Fibroblast of villous mesenchyme (primary cell): Measurements from ENCODE around the gene STAMBPL1. TPM values are rescaled to one million over a fixed set of nuclear protein-coding genes. Genes with fewer than 3 reads are reported as not detected.

ENCODE experiments used
- DNase-seq: peaks from one replicate; pipeline ENCODE4 v3.0.0-alpha.2; 2010; ENCODE audit warnings: low read depth
- H3K4me3 ChIP-seq: 2 replicates; pipeline ENCODE4 v1.5.1; 2011; ENCODE audit warnings: low read depth, mild to moderate bottlenecking, low read length
- total RNA-seq: library from RNA; depleted of rRNA; stranded (reverse); fragments of >200 nt; gene quantifications from 2 replicates; pipeline ENCODE4 v1.2.3, GENCODE V29; 2012
- TF ChIP-seq, protein P1 (sequence below): IDR thresholded peaks from 2 replicates; pipeline ENCODE4 v1.5.1; 2012; ENCODE audit warnings: low read depth, mild to moderate bottlenecking, low read length; ENCODE audit not compliant: insufficient read depth

The STAMBPL1 gene
- total RNA-seq, 1 donor, result 98.9 TPM

DNA sequence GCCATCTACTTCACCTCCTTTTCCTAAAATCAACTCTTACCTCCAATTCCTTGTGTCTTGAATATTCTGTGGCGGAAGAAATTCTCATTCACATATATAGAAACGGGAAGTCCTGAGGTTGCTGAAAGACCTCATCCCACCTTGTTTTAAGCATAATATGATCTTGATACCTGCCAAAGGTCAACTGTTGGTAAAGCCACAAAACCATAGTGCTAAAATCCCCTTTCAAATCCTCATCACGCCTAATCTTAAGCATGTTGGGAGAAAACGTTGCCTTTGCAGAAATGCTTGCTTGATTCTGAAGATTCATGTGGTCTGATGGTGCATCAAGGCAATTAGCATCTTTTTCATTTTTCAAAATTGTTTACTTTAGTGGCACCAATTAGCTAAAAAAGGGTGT, 36.9 kb upstream of the STAMBPL1 start:
- DNase-seq, result no peak
- TF ChIP-seq, protein P1, sequence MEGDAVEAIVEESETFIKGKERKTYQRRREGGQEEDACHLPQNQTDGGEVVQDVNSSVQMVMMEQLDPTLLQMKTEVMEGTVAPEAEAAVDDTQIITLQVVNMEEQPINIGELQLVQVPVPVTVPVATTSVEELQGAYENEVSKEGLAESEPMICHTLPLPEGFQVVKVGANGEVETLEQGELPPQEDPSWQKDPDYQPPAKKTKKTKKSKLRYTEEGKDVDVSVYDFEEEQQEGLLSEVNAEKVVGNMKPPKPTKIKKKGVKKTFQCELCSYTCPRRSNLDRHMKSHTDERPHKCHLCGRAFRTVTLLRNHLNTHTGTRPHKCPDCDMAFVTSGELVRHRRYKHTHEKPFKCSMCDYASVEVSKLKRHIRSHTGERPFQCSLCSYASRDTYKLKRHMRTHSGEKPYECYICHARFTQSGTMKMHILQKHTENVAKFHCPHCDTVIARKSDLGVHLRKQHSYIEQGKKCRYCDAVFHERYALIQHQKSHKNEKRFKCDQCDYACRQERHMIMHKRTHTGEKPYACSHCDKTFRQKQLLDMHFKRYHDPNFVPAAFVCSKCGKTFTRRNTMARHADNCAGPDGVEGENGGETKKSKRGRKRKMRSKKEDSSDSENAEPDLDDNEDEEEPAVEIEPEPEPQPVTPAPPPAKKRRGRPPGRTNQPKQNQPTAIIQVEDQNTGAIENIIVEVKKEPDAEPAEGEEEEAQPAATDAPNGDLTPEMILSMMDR, result no peak
- no peak overlapping the region for H3K4me3 ChIP-seq

GRCh38 chr10:88848499-88848898, 31.5 kb upstream of the STAMBPL1 start:
- peak; percentile 64 for DNase-seq
- TF ChIP-seq, protein P1, result no peak
- no peak overlapping the region for H3K4me3 ChIP-seq

GRCh38 chr10:88849234-88849633, 30.8 kb upstream of the STAMBPL1 start:
- no peak overlapping the region for H3K4me3 ChIP-seq
- peak; percentile 42 for DNase-seq
- TF ChIP-seq, protein P1, result no peak

DNA sequence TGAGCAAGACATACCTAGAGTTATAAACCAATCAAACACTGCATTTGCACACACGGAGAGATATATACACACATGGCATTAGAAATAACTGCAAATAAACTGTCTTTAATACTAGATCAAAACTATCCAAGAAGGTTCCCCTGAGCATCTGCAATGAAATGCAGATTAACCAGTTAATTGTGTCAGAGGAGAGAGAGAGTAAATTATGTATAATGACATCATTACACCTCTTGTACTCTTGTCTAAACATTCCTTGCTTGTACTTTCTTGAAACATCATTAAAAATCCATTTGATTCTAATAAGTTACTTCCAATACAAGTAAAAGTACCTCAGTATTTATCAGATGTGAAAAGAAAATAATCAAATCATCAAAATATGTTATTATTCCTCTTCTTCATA, 29.3 kb upstream of the STAMBPL1 start:
- DNase-seq, result no peak
- no peak overlapping the region for H3K4me3 ChIP-seq
- TF ChIP-seq, protein P1, result no peak

- TF ChIP-seq, protein P1, result no peak
- peak; percentile 29 for DNase-seq
Observed at GRCh38 chr10:88851706-88852105, 28.3 kb upstream of the STAMBPL1 start, which contains the start of gene ANKRD22. TSS of gene ANKRD22 (minus strand) at chr10:88851844. CDS start at chr10:88851607, 237 bp downstream.

DNA sequence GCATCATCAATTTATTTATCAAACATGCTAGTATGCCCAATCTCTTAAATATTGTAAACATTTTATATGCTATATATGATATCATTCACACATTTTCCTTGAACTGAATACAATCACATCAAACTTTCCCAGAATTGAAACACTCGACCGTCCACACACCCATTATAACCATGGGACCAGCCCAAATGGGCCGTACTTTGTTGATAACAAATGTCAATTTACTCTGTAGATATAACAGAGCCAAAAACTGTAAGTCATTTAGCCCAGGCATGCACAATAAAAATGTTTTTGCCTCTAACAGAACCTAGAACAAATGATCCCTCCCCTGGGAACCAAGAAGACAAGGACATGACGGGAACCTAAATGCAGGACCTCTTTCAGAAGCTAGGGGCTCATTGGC, 27.7 kb upstream of the STAMBPL1 start:
- TF ChIP-seq, protein P1, result no peak
- DNase-seq, result no peak
- no peak overlapping the region for H3K4me3 ChIP-seq

More at GRCh38 chr10:88851706-88852105, 28.3 kb upstream of the STAMBPL1 start, which contains the start of gene ANKRD22:
- no peak within 1 kb of the TSS for H3K4me3 ChIP-seq
